GM12891 (cell line): ENCODE measurements around the gene LHX1.

Source experiments
- PAX5 ChIP-seq: IDR thresholded peaks from 2 replicates; pipeline ENCODE4 v1.6.1; 2011; ENCODE audit warnings: low read length, moderate library complexity, mild to moderate bottlenecking; ENCODE audit not compliant: insufficient read depth, severe bottlenecking
- POLR2A ChIP-seq: IDR thresholded peaks from 2 replicates; pipeline ENCODE4 v1.6.1; 2011; ENCODE audit warnings: low read depth, low read length, control low read depth
- POLR2AphosphoS5 ChIP-seq: IDR thresholded peaks from 2 replicates; pipeline ENCODE4 v1.6.1; 2011; ENCODE audit warnings: low read depth, low read length, control low read depth
- POU2F2 ChIP-seq: IDR thresholded peaks from 2 replicates; pipeline ENCODE4 v1.6.1; 2011; ENCODE audit warnings: low read depth, mild to moderate bottlenecking, control low read depth, low read length, moderate library complexity
- SPI1 ChIP-seq: IDR thresholded peaks from 2 replicates; pipeline ENCODE4 v1.6.1; 2011; ENCODE audit warnings: low read depth, low read length, control low read depth
- TAF1 ChIP-seq: IDR thresholded peaks from 2 replicates; pipeline ENCODE4 v1.6.1; 2011; ENCODE audit warnings: low read depth, low read length, control low read depth

DNA sequence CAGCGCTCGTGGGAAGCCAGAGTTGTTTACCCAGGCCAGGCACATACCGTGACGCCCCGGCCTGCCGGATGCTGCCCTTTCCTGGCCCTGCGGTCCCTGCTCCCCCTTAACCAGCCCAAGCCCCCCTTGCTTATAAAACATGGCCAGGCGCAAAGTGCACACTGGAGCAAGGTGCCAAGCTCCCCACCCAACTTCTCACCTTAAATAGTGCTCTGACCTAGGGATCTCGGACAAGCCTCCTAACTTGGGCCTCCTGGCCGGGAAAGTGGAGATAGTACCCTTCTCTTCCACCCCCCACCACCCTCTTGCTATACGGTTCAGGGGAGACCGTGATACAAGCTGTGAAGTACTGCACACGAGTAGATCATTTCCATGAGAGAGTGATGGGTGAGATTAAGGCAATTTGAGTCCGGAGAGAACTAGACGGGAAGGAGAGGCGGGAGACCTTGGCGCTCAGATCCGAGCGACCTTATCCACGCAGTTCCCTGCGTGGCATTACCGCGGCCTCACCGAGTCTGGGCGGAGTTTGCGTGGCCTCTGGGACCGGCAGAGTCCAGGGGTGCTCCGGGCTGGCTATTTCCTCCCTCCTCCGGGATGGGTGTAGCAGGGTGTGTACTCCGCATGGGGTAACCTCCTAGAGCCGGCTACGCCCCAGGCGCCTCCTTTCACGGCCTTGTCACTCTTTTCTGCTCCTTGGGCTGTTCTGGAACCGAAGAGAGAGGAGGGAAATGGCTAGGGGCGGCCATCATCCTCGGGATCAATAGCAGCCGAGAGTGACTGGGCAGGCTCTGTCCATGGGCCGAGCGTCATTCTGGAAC is 4.4 kb upstream of the LHX1 start:
- no peak for TF ChIP-seq POLR2AphosphoS5
- TF ChIP-seq TAF1, result no peak
- TF ChIP-seq POLR2A, result no peak
- no peak for TF ChIP-seq PAX5
- no peak for TF ChIP-seq POU2F2
- TF ChIP-seq SPI1, result no peak
